Islet of Langerhans (tissue), 1 donor: Measurements from ENCODE around the gene TOM1L2.

ENCODE experiments used
- FAIRE-seq: peaks from one replicate; lab custom pipeline; 2011; peaks lifted over from hg19 to GRCh38; lab: Jason Lieb, UNC

The TOM1L2 gene

DNA sequence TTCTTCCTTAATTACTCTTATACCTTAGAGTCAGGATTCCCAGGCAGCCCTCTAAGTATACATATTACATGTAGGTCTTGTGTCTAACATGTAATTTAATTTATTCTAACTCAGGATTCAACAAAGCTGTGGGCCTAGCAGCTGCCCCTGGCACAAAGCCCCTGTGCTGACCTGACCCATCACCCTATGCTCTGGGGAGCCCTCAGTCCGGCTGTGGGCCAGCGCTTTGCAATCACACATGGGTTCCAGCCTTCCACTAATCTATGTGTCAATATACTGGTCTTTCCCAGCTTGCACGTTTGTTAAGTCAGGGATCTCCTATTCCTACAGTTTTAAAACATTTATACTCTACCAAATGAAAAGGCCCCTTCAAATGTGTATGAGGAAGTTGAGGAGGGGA is 72.7 kb downstream of the TOM1L2 start:
- no peak for FAIRE-seq

DNA sequence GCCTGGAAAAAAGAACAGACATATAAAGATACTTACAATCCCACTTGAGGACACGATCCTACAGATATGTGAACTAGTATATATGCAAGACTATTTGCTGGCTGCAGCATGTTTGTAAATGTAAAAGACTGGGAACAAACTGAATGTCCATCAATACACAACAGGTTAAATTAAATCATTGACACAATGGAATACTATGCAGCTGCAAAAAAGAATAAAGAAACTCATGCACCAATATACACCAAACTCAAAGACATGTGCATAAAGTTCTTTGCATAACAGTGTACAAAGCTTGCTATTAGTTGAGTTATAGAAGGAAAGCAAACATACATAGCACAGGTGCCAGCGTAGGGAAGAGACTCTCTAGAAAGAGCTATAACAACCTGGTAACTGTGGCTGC is 73.5 kb downstream of the TOM1L2 start:
- FAIRE-seq, result no peak

DNA sequence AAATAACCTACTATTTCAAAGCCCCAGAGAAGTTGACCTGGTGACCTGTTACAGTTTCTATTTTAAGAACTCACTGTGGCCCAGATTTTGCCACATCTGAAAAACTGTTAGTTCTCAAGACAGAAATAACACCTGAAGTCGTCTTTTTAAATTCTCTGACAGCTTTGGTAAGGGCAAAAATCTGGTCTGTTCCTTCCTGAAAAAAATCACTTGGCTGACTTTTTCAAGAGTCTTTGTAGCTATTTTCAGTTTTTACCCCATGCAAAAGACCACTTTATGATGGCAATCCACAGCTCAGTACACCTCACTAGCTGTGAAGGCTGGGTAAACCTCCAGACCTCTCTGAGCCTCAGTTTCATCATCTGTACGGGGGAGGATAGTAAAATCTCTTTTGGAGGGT is 74.8 kb downstream of the TOM1L2 start:
- FAIRE-seq, result no peak

DNA sequence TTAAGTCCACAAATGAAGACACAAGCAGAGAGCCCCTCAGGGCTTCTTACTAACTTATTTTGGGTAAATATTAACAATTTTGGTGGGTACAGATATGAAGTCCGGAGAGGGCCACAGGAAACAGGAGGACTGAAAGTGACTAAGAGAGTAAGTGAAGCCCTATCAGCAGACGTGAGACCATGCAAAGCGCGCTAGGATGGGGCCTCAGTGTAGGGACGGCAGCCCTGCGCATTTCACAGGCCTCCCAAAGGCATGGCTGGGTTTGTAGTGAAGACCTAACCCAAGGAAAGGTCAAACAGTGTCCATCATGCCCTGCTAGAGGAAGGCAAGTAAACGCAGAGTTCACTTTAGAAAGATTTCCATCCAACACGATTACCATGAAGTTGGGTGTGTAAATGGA is 75.5 kb downstream of the TOM1L2 start:
- FAIRE-seq, result no peak

DNA sequence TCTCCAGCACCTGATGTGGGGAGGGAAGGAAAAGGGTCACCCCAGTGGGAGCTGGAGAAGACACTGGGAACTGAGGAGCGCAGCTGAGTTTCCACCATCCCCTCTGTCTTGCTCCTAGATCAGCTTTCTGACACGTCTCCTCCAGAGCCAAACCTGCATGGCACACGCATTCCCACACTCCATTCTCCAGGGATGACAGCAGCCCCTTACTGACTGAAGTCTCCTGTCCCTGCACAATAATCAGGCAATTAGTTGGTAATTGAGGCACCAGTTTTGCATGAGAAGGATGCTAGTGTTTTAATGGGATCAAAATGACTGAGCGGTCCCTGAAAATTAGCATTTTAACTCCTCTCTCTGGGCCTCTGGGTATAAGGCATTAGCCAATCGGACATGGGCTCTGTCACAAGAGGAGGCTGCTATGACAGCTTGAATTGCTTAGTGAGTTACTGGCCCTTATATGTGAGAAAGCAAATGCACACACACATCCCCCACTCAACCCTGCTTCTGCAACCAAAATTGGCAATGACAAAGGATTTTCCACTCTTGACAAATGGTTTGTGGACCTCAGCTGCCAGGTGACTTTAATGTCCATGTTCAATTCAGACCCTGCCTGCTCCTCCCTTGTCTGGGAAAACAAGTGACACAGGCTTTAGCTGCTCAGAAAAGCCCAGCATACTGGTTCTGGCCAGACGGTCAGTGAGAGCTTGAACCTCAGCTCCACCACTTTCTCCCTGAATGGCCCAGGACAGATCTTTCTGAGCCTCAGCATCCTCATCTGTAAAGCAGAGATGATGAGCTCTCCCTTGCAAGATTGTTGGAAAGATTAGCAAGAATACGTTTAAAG is 78.2 kb downstream of the TOM1L2 start:
- no peak for FAIRE-seq

DNA sequence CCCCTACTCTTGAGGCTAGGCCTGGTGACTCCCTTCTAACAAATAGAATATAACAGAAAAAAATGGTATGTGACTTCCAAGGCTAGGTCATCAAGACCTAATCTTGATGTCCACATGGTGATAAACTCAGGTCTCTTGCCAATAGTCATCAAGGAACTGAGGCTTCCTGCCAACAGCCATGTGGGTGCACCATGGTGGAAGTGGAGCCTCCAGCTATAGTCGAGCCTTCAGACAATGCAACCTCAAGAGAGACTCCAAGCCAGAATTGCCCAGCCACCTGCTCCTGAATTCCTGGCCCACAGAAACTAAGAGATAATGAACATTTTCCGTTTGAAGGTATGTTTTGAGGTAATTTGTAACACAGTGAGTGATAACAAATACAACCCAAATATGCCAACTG is 79.5 kb downstream of the TOM1L2 start:
- FAIRE-seq, result no peak

DNA sequence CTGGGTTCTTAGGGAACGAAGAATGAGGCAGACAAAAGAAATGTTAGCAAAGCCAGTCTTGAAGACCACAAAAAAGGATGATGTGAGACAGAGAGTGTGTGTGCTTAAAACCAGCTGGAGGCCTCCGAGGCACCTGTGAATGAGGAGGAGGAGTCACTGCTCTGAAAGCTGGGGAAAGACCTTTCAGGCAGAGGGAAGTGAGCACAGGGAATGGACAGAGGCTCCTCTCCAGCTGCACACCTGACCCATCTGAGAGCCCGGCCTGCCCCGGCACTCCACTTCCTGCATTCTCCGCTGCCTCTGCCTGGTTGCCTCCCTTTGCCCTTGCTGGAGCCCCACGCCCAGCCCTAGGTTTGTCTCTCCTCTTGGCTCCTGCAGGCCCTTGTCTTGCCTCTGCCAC is 80.2 kb downstream of the TOM1L2 start:
- FAIRE-seq, result no peak

DNA sequence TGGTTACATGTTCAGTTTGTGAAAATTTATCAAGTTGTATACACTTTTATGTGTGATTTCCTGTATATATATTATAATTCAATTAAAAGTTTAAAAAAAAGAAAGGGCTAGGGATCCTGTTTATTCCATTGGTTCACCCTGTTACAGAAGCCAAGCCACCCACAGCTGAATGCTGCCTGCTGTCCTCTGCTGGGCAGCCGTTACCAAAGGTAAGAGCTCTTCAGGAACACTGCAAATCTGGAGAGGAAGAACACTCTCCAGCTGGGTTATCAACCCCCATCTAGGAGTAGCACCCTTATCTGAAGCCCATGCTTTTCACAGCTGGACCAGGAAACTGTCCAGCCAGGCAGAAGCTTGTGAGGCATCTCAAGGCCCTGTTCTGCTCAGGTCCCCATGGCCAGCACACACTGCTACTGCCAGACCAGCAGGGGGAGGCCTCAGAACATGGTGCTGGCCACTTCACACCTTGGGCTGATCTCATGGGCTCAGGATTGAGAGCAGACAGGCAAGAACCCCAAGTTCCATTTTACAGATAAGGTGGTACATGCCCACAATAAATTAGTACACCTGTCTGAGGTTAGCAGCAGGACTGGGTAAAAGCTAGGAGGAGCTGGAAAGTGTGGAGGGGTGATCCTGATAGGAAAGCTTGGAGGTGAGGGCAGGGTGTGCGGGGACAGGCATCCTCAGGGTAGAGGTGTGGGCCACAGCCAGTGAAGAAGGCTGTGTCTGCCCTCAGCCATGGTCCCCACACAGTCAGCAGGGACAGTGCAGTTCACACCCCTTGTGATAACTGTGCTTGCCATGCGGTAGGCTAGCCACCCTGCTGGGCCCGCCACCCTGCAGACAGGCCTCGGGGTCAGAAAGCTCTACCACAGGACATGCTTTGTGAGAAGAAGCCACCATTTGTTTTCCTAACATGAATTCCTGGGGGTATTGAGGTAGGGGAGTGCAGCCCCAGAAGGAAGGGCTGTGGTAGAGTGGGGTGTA is 81.1 kb downstream of the TOM1L2 start:
- FAIRE-seq, result no peak

DNA sequence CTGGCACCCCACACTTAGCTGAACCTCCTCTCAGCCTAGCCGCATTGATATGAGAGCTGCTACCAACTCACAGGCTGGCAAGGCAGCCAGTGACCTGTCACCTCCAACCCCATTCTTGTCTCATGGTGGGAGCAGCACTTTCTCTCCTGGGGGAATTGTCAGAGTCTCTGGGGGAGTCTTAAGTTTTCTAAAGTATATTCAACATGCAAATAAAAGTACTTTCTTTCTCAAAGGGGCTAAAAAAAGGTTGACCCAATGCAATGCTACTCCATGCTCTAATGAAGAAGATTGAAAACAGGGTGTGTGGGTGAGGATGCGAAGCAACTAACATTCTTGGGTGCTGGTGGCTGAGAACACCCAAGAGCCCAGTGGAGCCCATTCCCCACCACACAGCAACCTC is 82.3 kb downstream of the TOM1L2 start:
- no peak for FAIRE-seq

DNA sequence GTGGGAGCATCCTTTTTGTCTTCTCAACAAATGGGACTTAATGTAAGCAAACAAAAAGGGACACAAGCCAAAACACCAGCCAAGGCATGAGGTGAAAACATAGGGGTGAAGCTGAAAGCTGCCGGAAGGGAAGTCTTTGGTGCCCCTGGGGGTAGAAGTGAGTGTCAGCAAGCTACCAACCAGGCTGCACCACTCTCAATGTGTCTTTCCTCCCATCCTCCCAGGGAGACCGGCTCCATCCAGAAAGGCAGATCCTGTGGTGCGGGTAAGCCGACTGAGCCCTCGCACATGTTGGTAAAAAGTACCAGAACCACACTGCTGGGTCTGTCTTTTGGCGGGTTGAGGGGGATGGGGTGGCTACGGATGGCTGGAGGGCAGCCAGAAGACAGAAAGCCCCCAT is 83.4 kb downstream of the TOM1L2 start:
- FAIRE-seq, result no peak

DNA sequence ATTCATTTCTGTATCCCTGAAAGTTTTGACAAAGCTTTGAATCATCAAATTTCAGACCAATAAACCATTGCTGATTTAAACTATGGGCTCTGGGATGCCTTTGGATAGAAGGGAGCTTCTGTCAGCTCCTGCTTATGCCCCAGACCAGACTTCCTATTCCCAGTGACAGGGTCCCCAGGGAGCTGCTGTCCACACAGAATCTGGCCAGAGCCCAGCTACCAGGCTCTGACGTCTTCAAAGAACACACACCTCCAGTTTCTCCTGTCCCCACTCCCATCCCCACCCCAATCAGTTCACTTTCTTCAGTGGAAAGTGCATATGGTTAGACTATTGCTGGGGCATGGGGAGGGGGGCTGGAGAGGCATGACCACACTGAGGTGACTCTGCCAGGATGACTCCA is 83.8 kb downstream of the TOM1L2 start:
- no peak for FAIRE-seq

DNA sequence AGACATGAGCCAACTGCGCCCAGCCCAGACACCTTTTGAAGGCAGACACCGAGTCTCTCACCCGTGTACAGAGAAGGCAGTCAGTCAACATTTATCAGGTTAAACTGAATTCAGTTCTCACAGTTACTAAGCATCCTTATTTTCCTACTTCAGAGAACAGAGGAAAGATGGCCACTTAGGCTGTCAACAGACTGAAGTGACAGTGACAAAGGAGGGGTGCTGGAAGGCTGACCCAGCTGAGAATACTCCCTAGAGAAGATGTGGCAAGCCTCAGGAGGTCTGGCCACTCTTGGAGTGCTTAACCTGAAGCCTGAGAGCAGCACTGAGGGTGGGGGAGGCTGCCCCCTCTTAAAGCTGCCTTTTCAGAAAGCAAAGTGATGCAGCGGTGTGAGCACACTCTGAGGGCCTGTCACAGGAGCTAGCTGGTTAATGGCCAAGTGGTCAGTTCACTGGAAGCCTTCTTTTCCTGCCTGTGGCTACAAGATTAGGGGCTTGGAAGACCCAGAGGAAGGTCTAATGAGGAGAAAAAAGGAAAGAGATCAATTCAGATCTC is 84.4 kb downstream of the TOM1L2 start:
- FAIRE-seq, result no peak

DNA sequence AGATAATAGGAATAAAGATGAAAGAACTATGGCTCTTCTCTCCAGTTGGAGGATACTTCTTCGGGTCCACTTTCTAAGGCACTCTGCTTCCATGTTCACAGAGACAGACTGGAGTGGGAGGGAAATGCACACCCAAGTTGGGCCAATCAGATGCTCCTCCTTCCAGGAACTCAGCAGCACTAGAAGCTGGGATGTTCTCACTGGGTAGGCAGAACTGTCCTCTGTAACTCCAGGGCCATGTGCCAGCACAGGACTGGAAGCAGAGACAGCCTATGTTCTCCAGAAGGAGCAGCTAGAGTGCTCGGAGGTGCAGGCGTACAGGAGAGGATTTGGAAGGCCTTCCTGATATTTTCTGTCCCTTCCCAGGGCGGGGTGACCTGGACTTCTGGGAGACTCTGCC is 85.5 kb downstream of the TOM1L2 start:
- FAIRE-seq, result no peak

DNA sequence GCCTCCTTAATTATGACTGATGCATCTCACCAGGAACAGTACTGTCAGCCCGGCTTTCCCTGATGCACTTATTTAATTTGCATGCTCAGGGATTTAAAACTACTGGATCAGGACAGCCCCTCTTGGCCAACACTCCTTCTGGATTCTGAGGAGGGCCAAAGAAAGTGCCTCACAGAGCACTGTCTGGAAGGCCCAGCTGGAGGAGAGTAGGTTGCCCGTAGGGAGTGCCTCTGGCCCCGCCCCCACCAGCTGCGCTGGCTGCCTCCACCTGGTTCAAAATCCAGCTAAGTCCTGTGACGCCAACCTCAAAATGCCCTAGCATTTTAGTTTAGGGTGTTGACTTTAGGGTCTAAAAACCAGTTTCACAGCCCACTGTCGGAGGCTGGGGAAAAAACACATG is 86.0 kb downstream of the TOM1L2 start:
- FAIRE-seq, result no peak

DNA sequence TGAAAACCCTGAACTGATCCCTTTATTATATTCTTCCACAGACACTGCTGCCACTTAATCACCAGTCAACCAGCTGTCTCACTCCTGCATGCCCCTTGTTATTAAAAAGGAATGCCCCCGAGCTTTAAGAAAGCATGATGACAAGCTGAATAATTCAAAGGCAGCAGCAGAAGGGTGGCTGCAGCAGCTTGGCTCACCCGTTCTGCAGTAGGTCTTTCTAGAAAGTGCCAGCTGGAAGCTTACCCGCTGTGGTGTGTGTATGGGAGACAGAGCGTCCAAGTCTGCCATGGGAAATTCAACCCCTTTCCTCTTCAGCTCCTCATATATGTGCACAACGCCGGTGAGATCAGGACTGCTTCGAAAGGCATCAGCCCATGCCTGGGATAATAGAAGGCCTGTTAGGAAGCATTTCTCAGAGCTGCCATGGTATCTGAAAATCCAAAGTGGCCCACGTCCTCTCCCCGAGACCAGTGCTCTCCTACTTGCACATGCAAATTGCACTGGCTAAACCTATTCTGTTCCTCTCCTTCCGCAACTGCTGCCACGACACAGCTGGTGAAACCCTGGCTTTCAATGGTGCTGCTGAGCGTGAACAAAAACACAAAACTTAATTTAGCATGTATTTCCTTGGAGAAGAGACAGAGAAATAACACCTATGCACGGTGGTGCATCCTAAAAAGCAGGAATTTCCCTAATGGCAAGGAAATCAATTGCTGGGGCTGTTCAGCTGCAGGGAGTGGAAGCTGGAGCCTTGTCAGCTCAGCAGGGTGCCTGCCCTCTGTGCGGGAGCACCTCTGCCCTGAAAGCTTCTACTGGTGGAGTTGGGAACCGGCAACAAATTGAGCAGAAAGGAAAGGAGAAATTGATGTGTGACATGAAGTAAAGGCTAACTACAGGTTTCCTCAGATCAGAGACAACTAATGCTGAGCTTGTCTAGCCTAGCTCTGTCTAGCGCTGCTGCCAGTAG is 87.5 kb downstream of the TOM1L2 start:
- FAIRE-seq, result peak; percentile 66

DNA sequence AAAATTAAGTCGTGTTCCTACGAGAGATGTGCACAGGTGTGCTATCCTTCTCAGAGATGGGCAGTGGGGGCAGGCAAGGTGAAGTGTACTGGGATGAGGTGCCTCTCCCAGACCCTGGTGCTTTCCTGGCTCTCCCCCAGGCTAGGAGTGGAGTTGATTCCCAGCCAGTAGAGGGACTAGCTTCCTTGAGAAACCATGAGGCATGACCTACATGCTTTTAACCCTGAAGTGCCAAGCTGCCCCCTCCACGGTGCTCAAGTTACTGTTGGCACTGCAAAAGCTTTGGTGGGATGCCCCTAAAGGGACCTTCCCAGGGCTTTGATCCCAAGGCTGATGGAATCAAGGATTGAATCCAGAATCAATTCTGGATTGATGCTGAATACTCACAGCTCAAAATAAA is 88.4 kb downstream of the TOM1L2 start:
- FAIRE-seq, result no peak

DNA sequence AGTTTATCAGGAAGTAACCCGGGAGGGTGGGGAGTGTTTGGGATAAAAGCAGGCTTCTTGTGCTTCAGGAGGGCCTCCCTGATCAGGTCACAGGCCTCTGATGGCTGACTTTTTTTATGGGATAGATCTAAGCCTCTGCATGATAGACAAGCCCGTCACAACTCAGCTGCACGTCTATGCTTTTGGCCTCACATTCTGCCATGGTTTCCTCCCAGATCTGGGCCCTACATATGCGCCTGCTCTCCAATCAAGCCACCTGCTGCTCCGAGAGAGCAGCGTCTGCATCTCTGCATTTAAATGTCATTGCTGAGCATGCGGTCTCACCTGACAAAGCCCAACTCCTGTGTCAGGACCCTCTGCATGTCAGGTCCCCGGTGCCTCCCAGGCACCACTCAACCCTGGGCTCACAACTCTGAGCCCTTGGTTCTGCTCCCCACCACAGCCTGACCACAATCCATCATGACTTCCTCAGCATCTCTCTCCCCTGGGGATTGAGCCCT is 90.1 kb downstream of the TOM1L2 start:
- no peak for FAIRE-seq

DNA sequence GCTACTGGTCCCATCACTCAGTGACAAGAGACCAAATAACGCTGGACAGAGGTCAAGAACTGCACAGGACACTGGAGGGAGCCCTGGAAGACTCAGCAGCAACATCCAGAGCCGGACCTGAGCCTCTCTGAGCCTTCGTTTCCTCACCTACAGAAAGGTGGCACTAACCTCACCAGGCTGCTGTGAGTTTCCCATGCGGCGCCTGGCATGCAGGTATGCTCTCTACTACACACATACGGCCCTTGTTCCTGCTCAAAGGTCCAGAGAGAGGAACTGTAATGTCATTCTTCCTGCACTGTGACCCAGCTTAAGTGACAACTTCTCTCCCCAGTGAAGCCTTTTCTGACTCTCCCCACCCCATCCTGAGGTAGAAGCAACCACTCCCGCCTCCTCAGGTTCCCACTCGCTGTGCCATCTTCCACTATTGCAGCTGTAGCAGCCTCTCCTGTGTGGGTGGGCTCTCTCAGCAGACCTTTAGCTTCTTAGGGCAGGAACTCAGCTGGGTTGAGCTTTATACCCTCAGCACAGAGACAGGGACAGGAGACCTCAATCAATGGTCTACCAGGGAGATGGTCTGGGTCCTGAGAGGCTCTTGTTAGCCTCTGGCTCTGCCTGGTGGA is 91.5 kb downstream of the TOM1L2 start:
- FAIRE-seq, result no peak

DNA sequence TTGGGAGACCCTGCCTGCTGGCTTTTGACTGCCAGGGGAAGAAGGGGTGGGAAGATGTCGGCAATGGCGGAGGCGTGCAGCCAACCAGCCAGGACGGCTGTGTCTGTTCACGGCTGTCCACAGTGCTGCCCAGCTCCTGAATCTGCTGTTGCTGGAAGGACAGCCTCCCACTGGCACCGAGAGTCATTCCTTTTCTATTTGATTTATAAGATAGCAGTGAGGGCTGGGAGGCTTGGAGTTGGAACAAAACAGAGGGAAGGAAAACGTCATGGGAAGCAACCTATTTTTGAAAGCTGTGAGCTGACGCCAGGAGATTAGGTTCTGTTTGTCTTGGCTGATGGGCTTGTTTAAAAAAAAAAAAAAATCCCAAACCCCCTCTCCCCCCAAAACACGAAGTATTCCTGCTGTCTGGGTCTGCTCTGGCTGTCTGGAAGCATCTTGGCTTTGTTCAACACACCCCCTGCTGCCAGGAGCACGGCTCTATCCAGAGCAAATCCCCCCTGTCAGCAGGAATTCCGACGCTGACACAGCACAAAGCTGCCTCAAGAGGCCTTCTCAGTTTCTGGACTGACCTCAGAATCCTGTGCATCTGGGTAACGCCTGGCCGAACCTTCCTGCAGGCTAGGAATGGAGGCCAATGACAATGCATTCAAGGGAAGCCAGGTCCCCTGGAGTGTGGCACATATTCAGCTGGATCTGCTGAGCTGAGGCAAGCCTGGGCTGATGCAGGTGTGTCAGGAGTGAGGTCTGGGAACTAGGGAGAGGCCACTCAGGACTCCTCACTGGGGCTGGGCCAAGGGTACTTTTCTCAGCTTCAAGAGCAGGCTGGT is 94.5 kb downstream of the TOM1L2 start:
- peak; percentile 92 for FAIRE-seq

DNA sequence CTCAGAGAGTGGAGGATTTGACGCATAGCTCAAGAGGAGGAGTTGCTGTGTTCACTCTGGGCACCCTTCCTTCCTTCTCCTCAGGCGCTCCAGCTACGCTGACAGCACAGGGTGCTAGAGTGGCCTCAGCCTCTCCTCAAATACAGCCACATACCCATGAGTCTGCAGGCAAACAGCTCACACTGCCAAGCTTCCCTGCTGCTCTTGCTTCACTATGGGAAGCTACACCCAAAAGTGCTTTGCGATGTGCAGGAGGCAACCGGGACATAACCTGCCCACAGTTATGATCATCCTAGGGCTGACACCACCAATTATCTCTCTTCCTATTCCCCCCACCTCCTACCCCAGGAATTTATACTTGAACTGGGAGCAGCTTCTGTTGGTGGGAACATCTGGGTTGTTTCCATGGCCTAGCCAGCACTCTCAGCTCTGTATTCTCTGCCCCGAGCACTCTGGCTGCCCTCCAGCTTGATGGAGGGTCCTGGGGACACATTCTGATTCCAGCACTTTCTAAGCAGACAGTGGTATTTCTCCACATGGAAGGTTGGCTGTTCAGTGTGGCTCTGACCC is 95.2 kb downstream of the TOM1L2 start:
- no peak for FAIRE-seq
